Mucosa of rectum (tissue), 2 donors: ENCODE results near the gene LRRC8D.

Experiments
- H3K27ac ChIP-seq, 2 donors: one replicate each; pipeline ENCODE4 v1.7.0; 2013; ENCODE audit warnings: inconsistent platforms in 2 of 2, low read depth in 2 of 2, low read length in 2 of 2
- H3K27me3 ChIP-seq, 2 donors: one replicate each; pipeline ENCODE4 v1.7.0; 2013; ENCODE audit warnings: low read length in 2 of 2; ENCODE audit not compliant: control insufficient read depth in 2 of 2, insufficient read depth in 2 of 2
- H3K36me3 ChIP-seq, 2 donors: one replicate each; pipeline ENCODE4 v1.7.0; 2013; ENCODE audit warnings: low read length in 2 of 2; ENCODE audit not compliant: control insufficient read depth in 2 of 2, insufficient read depth in 2 of 2
- H3K4me1 ChIP-seq, 2 donors: one replicate each; pipeline ENCODE4 v1.7.0; 2013; ENCODE audit warnings: low read length in 2 of 2, mild to moderate bottlenecking in 1 of 2; ENCODE audit not compliant: control insufficient read depth in 2 of 2, insufficient read depth in 2 of 2
- H3K4me3 ChIP-seq, 2 donors: one replicate each; pipeline ENCODE4 v1.7.0; 2013; ENCODE audit warnings: low read length in 2 of 2
- H3K9ac ChIP-seq, 2 donors: one replicate each; pipeline ENCODE4 v1.7.0; 2013; ENCODE audit warnings: low read length in 2 of 2, low read depth in 1 of 2, mild to moderate bottlenecking in 1 of 2
- H3K9me3 ChIP-seq, 2 donors: one replicate each; pipeline ENCODE4 v1.7.0; 2013; ENCODE audit warnings: low read length in 2 of 2; ENCODE audit not compliant: control insufficient read depth in 2 of 2
- donor health status: healthy.
- donor health status: Normal muscosa, but diverticular disease.

Gene LRRC8D

GRCh38 chr1:89945852-89946476, 125.1 kb downstream of the LRRC8D start:
- Histone ChIP-seq H3K27ac (no peak overlapping the region), H3K9ac (no peak overlapping the region), H3K36me3 (no peaks in the 10 kb centered on the region), H3K9me3 (no peaks in the 10 kb centered on the region), H3K4me1 (peaks cover 6 to 37% of the 10 kb centered on the region in 2 donors), H3K27me3 (no peaks in the 10 kb centered on the region), H3K4me3 (no peak overlapping the region)

- Histone ChIP-seq H3K4me1 (peaks cover 6 to 37% of the 10 kb centered on the region in 2 donors), H3K4me3 (no peak overlapping the region), H3K36me3 (no peaks in the 10 kb centered on the region), H3K27ac (no peak overlapping the region), H3K9me3 (no peaks in the 10 kb centered on the region), H3K9ac (no peak overlapping the region), H3K27me3 (no peaks in the 10 kb centered on the region)
Observed at GRCh38 chr1:89946532-89946931, 125.7 kb downstream of the LRRC8D start.

- Histone ChIP-seq H3K9me3 (no peaks in the 10 kb centered on the region), H3K36me3 (no peaks in the 10 kb centered on the region), H3K27me3 (no peaks in the 10 kb centered on the region), H3K4me1 (peaks cover 5 to 29% of the 10 kb centered on the region in 2 donors), H3K4me3 (no peak overlapping the region), H3K27ac (no peak overlapping the region), H3K9ac (no peak overlapping the region)
Observed at GRCh38 chr1:89948722-89949345, 128.0 kb downstream of the LRRC8D start.

GRCh38 chr1:89949991-89950624, 129.3 kb downstream of the LRRC8D start:
- peaks cover 7 to 26% of the 10 kb centered on the region in 2 donors for H3K4me1 ChIP-seq
- no peaks in the 10 kb centered on the region for H3K36me3 ChIP-seq
- H3K4me3 ChIP-seq = no peak overlapping the region
- no peak overlapping the region for H3K9ac ChIP-seq
- no peaks in the 10 kb centered on the region for H3K9me3 ChIP-seq
- H3K27me3 ChIP-seq = no peaks in the 10 kb centered on the region
- H3K27ac ChIP-seq = peak overlapping the region in 1 of 2 donors; percentile 49

GRCh38 chr1:89950703-89951102, 129.9 kb downstream of the LRRC8D start:
- Histone ChIP-seq H3K27me3 (no peaks in the 10 kb centered on the region), H3K36me3 (no peaks in the 10 kb centered on the region), H3K9ac (no peak overlapping the region), H3K4me3 (no peak overlapping the region), H3K9me3 (no peaks in the 10 kb centered on the region), H3K27ac (peak overlapping the region in 1 of 2 donors; percentile 49), H3K4me1 (peaks cover 7 to 26% of the 10 kb centered on the region in 2 donors)

- H3K4me3 ChIP-seq = no peak overlapping the region
- no peaks in the 10 kb centered on the region for H3K36me3 ChIP-seq
- no peaks in the 10 kb centered on the region for H3K9me3 ChIP-seq
- no peak overlapping the region for H3K9ac ChIP-seq
- H3K27ac ChIP-seq = no peak overlapping the region
- no peaks in the 10 kb centered on the region for H3K27me3 ChIP-seq
- peaks cover 7 to 24% of the 10 kb centered on the region in 2 donors for H3K4me1 ChIP-seq
Observed at GRCh38 chr1:89951766-89952604, 131.2 kb downstream of the LRRC8D start.

- H3K4me3 ChIP-seq = no peak overlapping the region
- no peak overlapping the region for H3K9ac ChIP-seq
- no peaks in the 10 kb centered on the region for H3K27me3 ChIP-seq
- H3K4me1 ChIP-seq = peaks cover 7 to 21% of the 10 kb centered on the region in 2 donors
- no peaks in the 10 kb centered on the region for H3K36me3 ChIP-seq
- no peaks in the 10 kb centered on the region for H3K9me3 ChIP-seq
- H3K27ac ChIP-seq = peak overlapping the region; percentile 35 to 68
Observed at GRCh38 chr1:89952605-89953130, 131.8 kb downstream of the LRRC8D start.

GRCh38 chr1:89953131-89953626, 132.3 kb downstream of the LRRC8D start:
- Histone ChIP-seq H3K9me3 (no peaks in the 10 kb centered on the region), H3K27ac (peak overlapping the region; percentile 35 to 68), H3K27me3 (no peaks in the 10 kb centered on the region), H3K36me3 (no peaks in the 10 kb centered on the region), H3K4me3 (no peak overlapping the region), H3K9ac (no peak overlapping the region), H3K4me1 (peaks cover 7 to 19% of the 10 kb centered on the region in 2 donors)

- H3K4me1 ChIP-seq = peaks cover 7 to 13% of the 10 kb centered on the region in 2 donors
- no peaks in the 10 kb centered on the region for H3K27me3 ChIP-seq
- H3K27ac ChIP-seq = peak overlapping the region in 1 of 2 donors; percentile 42
- H3K36me3 ChIP-seq = no peaks in the 10 kb centered on the region
- H3K9ac ChIP-seq = no peak overlapping the region
- no peak overlapping the region for H3K4me3 ChIP-seq
- H3K9me3 ChIP-seq = no peaks in the 10 kb centered on the region
Observed at GRCh38 chr1:89953929-89954328, 133.1 kb downstream of the LRRC8D start.
